Heart left ventricle (tissue), 13 donors: Measurements from ENCODE around the gene FOXP1.
"Not testable (repeated sequence)": the region's sequence is repeated elsewhere in the genome, so short reads cannot be mapped to it uniquely, and the experiment has no call there.

ENCODE experiments used
- CTCF ChIP-seq, 12 donors: fragments of 200-600 bp; sonication (generic) in 4 of 12; IDR thresholded peaks; one replicate each; pipeline versions ENCODE4 v1.5.0 to v1.8.0; 2018 to 2022; ENCODE audit warnings: antibody characterized with exemption in 12 of 12, mild to moderate bottlenecking in 5 of 12
- POLR2A ChIP-seq, 2 donors: fragments of 450-650 bp; IDR thresholded peaks; one replicate each; pipeline ENCODE4 v1.6.1; 2017; ENCODE audit warnings: antibody characterized with exemption in 2 of 2, mild to moderate bottlenecking in 2 of 2, moderate library complexity in 2 of 2
- donor health status: ischemic (EF 13 %, LVEDD 7.1; RV severe dilation, severe dysfunction).
- donor health status: DM: no; HTN: yes; CAD: no.
- donor health status: DM: no; HTN: no; CAD: no.
- donor health status: ischemic (EF 25% LVEDD 6.9; RV normal size, moderate dysfunction).
- donor health status: ischemic (EF 25% LVEDD 5.7; RV mildly dilated, moderate dysfunction).
- donor health status: ischemic (EF 35%, LVEDD 5.7; RV mildly dilated, moderate dysfunction).
- donor health status: nonischemic (EF 11% LVEDD 7.7; RV severe dilation, severe dysfunction).
- donor health status: DM: yes; HTN: yes; CAD: no.
- donor health status: PGD.
- donor health status: ischemic (EF 29% LVEDD 5.4; RV normal size, mild dysfunction).
- donor health status: nonischemic (EF 23%, LVEDD 6.1; RV moderate dilation, normal function).

- not testable (repeated sequence) for TF ChIP-seq CTCF, POLR2A (IDR thresholded peaks at IDR 0.05)
These were observed 568.9 kb downstream of the FOXP1 start for GRCh38 chr3:71014616-71015015.
